Left kidney (tissue), 2 donors: ENCODE measurements around the gene ANKRD28. TPM values are rescaled to one million over a fixed set of nuclear protein-coding genes. Genes with fewer than 3 reads are reported as not detected.
A peak's percentile ranks its signal among the peaks of the same experiment; 100 is the strongest.
"Not testable (repeated sequence)": the region's sequence is repeated elsewhere in the genome, so short reads cannot be mapped to it uniquely, and the experiment has no call there.

Experiments used
- DNase-seq: peaks from one replicate; pipeline ENCODE4 v3.0.0-alpha.2; 2013
- polyA plus RNA-seq: library from polyadenylated mRNA; unstranded; fragments of 120-200 nt; gene quantifications from one replicate; pipeline ENCODE4 v1.2.1, GENCODE V29; 2013; ENCODE audit not compliant: insufficient read length

ANKRD28 gene
- polyA plus RNA-seq, 1 donor = 63.2 TPM

- DNase-seq = no peak
These were observed 161.6 kb downstream of the ANKRD28 start for GRCh38 chr3:15636028-15636709.

DNA sequence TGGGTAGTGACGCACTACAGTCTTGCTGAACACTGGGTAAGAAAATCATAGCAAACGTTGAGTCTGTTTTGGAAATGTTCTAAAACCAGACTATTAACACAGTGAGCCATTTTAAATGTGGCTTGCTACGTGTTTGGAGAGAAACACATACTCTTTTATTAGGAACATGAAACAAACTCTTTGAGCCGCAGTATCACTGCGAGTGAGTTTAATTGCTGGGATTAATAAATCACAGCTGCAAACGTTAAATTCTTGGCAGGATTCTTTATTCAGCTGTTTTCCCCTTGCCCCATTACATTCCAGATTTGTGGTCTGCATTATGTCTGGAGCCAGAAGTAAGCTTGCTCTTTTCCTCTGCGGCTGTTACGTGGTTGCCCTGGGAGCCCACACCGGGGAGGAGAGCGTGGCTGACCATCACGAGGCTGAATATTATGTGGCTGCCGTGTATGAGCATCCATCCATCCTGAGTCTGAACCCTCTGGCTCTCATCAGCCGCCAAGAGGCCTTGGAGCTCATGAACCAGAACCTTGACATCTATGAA is 162.6 kb downstream of the ANKRD28 start:
- DNase-seq = peak; percentile 64

- DNase-seq = no peak
These were observed 163.1 kb downstream of the ANKRD28 start for GRCh38 chr3:15634671-15635070.

DNA sequence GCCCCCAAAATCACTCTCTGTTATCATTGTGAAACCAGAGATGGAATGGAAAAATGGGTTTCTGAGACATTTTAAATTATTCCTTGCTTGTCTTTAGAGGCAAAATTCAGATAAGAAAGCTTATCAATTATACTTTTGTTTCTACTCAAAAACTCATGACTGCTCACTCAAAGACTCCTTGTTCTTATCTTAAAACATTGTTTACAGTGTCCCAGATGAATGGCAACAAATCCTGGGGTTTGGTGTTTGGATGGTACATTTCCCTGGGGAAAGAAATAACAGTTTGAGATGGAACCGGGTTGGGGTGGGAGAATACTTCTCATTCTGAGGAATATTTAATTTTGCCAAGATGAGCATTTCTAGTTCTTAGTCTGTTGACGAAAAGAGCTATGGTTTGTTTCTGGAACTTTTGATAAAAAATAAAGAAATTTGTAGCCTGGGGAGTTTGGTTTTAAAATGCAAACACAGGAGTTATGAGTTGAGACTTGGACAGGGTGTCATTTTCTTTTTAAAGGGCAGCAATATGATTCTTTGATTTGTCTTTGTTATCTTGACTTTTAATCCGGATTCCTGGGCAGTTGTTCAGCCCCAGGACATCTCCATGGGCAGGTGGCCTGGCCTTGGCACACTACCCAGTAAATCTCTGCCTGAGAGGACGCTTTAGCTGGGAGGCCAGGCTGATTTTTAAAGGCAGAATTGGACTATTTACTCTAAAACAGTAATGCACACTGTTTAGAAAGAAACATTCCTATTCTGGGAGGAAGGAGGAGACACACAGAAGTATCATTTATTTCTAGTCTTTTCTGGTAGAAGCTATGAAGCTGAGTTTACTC is 163.8 kb downstream of the ANKRD28 start:
- no peak for DNase-seq

- DNase-seq = no peak
These were observed 164.6 kb downstream of the ANKRD28 start for GRCh38 chr3:15633159-15633558.

GRCh38 chr3:15632212-15632580 is 165.6 kb downstream of the ANKRD28 start:
- no peak for DNase-seq

- DNase-seq = no peak
These were observed 166.2 kb downstream of the ANKRD28 start for GRCh38 chr3:15631426-15632211.

DNA sequence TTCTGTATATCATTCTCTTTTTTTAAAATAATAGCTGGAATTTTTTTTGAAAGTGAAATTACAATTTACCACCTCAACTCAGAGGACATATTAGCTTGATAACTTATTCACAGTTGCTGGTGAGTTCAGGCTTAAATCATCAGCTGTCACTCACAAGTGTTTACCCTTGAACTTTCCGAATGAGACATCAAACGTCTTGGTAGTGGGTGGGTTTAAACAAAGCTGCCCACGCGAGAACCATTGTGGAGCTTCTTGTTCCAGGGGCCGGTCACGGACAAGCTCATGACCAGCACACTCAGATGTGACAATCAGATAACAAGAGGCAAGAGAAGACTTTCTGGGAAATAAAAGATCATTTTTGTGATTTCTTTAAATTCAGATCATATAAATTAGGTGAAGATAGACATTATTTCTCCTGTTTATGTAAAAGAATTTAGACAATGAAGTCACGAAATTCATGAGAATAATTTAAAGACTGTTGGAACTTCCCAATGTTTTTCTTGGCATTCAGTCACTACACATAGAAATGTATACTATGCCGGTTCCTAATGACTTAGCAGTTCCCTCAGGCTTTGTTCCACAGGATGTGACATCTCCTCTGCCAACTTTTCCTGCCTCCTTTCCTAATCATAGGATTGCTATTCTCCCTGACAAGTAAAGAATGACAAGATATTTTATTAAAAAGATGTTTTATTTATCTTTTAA is 167.0 kb downstream of the ANKRD28 start:
- peak; percentile 50 for DNase-seq

DNA sequence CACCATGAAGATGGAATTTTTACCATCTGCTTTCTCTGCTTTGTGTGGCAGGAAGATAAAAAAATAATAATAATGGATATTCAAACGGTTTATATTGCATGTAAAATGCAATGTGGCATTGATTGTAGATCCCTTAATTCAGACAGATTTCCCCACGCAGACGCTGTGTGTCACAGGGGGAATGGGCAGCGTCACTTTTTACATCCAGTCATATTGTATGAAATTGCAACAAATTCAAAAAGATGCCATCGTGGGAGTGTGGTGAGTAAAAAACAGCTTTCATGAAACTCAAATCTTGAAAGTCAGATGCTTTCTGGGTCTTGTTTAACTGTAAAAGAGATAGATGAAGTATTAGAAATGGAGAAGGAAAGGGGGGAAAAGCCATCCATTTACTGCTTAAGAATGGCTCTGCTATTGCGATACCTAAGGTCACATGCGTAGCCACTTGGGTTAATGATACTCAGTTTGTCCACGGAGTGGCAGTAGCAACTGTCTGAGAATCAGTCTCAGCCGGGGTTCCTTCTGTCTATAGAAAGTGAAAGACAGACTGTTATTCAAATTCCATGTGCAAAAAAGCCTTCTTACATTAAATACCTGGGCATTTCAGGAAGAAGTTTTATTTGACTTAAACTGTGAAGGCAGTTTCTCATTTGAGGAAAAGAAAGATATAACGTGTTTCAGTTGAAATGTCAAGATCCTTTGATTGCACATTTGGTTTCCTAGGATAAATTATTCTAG is 167.8 kb downstream of the ANKRD28 start:
- DNase-seq = peak; percentile 62

GRCh38 chr3:15628967-15629366 is 168.8 kb downstream of the ANKRD28 start:
- no peak for DNase-seq

- DNase-seq = no peak
These were observed 174.0 kb downstream of the ANKRD28 start for GRCh38 chr3:15623535-15624440.

DNA sequence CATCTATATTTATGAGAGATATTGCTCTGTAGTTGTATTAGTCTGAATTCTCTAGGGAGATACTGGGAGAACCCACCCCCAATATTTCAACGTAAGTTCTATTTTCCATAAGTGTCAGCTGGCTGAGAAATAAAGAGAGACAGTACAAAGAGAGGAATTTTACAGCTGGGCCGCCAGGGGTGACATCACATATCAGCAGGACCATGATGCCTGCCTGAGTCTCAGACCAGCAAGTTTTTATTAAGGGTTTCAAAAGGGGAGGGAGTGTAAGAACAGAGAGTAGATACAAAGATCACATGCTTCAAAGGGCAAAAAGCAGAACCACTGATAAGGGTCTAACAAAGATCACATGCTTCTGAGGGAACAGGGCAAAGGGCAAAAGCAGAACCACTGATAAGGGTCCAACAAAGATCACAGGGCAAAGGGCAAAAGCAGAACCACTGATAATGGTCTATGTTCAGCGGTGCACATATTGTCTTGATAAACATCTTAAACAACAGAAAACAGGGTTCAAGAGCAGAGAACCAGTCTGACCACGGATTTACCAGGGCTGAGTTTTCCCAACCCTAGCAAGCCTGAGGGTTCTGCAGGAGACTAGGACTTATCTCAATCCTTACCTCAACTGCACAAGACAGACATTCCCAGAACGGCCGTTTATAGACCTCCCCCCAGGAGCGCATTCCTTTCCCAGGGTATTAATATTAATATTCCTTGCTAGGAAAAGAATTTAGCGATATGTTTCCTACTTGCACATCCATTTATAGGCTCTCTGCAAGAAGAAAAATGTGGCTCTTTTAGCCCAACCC is 177.9 kb downstream of the ANKRD28 start:
- DNase-seq = not testable (repeated sequence)

Other genes starting within 250 kb of the ANKRD28 start
- 27.2 TPM for gene HACL1, start 196.4 kb downstream of the ANKRD28 start, polyA plus RNA-seq
- 21.6 TPM for gene BTD, start 196.2 kb downstream of the ANKRD28 start, polyA plus RNA-seq